Testis (tissue), 3 donors: ENCODE data around the gene SNX17. TPM values are rescaled to one million over a fixed set of nuclear protein-coding genes. Genes with fewer than 3 reads are reported as not detected.
A peak's percentile ranks its signal among the peaks of the same experiment; 100 is the strongest.

Experiments
- DNase-seq: peaks from one replicate; pipeline ENCODE4 v3.0.0-alpha.2; 2019
- H3K27ac ChIP-seq, 2 donors: fragments of 200-600 bp; sonication (generic); one replicate each; pipeline ENCODE4 v1.5.1; 2019
- H3K27me3 ChIP-seq: fragments of 200-600 bp; sonication (generic); one replicate; pipeline ENCODE4 v1.5.1; 2019
- H3K36me3 ChIP-seq: fragments of 200-600 bp; sonication (generic); one replicate; pipeline ENCODE4 v1.5.1; 2017; ENCODE audit warnings: low read depth; ENCODE audit errors: missing control alignments
- H3K4me1 ChIP-seq: fragments of 200-600 bp; sonication (generic); one replicate; pipeline ENCODE4 v1.5.1; 2019
- H3K4me3 ChIP-seq, 2 donors: fragments of 200-600 bp; sonication (generic); one replicate each; pipeline ENCODE4 v1.5.1; 2017 to 2019
- H3K9me3 ChIP-seq: fragments of 200-600 bp; sonication (generic); one replicate; pipeline ENCODE4 v1.5.1; 2017
- POLR2A ChIP-seq: fragments of 450-650 bp; IDR thresholded peaks from one replicate; pipeline ENCODE4 v1.6.1; 2017; ENCODE audit warnings: antibody characterized with exemption, mild to moderate bottlenecking, moderate library complexity
- WGBS, 2 donors: methylation state at CpG; one replicate each; pipeline ENCODE4 v1.1.5; 2018; 5-methylcytosine and 5-hydroxymethylcytosine counted together
- intact Hi-C: fragments of 100-400 bp; cut with DNase I; formaldehyde crosslinking; loops from one replicate; pipeline ENCODE4 v1.15.1; 2023; ENCODE audit warnings: low total_unique reads
- polyA plus RNA-seq: library from polyadenylated mRNA; stranded (reverse); fragments of 350-450 nt; fragmentation: Illumina TruSeq; extraction: RNeasy Lipid Tissue Mini Kit (QIAGEN cat#74804); gene quantifications from one replicate; pipeline ENCODE4 v1.2.3, GENCODE V29; 2014; ENCODE audit warnings: low read depth, low replicate concordance; ENCODE audit not compliant: insufficient read depth
- total RNA-seq, 2 donors: library from RNA; depleted of rRNA; stranded (reverse); fragments of >200 nt; gene quantifications; one replicate each; pipeline ENCODE4 v1.2.3, GENCODE V29; 2016
- TF ChIP-seq, protein P1 (sequence below), 3 experiments: fragments of 450-650 bp in 2 of 3; fragments of 200-600 bp in 1 of 3; sonication (generic) in 1 of 3; IDR thresholded peaks; one replicate each; pipeline ENCODE4 v1.5.1; 2016 to 2019; ENCODE audit warnings: antibody characterized with exemption in 3 of 3, mild to moderate bottlenecking in 2 of 3, moderate library complexity in 1 of 3

The SNX17 gene
- total and polyA plus RNA-seq, 3 donors from 2014 or later = 79.3 to 104 (median 96.5) TPM

DNA sequence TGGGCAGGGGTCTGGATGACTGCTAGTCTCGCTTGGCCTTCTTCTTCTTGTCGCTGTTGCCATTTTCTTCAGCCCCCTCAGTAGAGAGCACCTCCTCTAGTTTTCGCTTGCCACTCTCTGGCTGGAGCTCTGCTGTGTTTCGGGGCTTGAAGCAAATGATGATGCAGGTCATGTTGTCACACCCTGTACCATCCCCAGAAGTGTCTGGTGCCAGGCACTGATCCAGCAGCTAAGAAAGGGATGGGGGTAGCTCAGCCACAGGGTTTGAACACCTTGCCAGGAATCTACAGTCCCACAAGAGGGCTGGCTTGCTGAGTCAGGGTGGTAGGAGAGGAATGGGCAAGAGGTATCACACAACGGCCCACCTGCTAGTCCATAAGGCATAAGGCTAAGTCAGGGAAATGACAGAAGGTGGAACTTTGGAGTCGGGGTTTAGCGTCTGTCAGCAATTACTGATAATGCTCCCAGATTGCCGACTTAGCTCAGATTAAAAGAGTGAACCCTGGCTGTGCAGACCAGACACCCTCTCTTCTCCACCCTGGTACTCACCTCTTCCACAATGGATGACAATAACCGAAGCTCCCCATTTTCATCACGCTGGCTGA, 11.3 kb downstream of the SNX17 start:
- no peaks in the 10 kb centered on the region for H3K27me3 ChIP-seq
- no peaks in the 10 kb centered on the region for H3K36me3 ChIP-seq
- no peak for DNase-seq
- intact Hi-C loops = no loop called here
- TF ChIP-seq, protein P1, sequence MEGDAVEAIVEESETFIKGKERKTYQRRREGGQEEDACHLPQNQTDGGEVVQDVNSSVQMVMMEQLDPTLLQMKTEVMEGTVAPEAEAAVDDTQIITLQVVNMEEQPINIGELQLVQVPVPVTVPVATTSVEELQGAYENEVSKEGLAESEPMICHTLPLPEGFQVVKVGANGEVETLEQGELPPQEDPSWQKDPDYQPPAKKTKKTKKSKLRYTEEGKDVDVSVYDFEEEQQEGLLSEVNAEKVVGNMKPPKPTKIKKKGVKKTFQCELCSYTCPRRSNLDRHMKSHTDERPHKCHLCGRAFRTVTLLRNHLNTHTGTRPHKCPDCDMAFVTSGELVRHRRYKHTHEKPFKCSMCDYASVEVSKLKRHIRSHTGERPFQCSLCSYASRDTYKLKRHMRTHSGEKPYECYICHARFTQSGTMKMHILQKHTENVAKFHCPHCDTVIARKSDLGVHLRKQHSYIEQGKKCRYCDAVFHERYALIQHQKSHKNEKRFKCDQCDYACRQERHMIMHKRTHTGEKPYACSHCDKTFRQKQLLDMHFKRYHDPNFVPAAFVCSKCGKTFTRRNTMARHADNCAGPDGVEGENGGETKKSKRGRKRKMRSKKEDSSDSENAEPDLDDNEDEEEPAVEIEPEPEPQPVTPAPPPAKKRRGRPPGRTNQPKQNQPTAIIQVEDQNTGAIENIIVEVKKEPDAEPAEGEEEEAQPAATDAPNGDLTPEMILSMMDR (IDR thresholded peaks at IDR 0.05) = no peak
- no peak for TF ChIP-seq POLR2A
- H3K27ac ChIP-seq = peak overlapping the region; percentile 90 to 91
- H3K4me1 ChIP-seq = peaks cover 8% of the 10 kb centered on the region
- peak overlapping the region in 1 of 2 donors; percentile 81 for H3K4me3 ChIP-seq
- WGBS, 2 donors = 77 to 85% methylated on average over 10 of the region's 10 CpGs
- H3K9me3 ChIP-seq = no peaks in the 10 kb centered on the region

DNA sequence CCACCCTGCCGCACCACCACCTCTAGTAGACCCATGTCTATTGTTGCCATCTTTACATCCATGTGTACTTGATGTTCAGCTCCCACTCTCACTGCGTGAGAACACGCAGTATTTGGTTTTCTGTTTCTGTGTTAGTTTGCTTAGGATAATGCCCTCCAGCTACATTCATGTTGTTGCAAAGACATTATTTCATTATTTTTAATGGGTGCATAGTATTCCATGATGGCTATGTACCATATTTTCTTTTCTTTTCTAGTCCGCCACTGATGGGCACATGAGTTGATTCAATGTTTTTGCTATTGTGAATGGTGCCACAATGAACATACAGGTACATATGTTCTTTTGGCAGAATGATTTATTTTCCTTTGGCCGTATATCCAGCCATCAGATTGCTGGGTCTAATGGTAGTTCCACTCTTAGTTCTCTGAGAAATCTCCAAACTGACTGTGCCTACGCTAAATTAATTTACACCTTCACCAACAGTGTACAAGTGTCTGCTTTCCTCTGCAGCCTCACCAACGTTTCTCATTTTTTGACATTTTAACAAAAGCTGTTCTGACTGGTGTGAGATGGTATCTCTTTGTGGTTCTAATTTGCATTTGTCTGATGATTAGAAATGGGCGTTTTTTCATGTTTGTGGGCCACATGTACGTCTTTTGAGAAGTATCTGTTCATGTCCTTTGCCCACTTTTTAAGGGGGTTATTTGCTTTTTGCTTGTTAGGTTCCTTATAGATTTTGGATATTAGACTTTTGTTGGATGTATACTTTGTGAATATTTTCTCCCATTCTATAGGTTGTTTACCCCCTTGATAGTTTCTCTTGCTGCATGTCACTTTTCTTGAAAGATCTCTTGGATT, 20.6 kb downstream of the SNX17 start:
- intact Hi-C loops = no loop called here
- H3K9me3 ChIP-seq = no peaks in the 10 kb centered on the region
- H3K4me1 ChIP-seq = no peaks in the 10 kb centered on the region
- H3K27ac ChIP-seq = no peak overlapping the region
- WGBS, 2 donors = 91 to 94% methylated on average over 9 of the region's 9 CpGs
- H3K27me3 ChIP-seq = no peaks in the 10 kb centered on the region
- H3K4me3 ChIP-seq = no peak overlapping the region
- DNase-seq = no peak
- TF ChIP-seq, protein P1 (IDR thresholded peaks at IDR 0.05) = no peak
- TF ChIP-seq POLR2A = no peak
- no peaks in the 10 kb centered on the region for H3K36me3 ChIP-seq

DNA sequence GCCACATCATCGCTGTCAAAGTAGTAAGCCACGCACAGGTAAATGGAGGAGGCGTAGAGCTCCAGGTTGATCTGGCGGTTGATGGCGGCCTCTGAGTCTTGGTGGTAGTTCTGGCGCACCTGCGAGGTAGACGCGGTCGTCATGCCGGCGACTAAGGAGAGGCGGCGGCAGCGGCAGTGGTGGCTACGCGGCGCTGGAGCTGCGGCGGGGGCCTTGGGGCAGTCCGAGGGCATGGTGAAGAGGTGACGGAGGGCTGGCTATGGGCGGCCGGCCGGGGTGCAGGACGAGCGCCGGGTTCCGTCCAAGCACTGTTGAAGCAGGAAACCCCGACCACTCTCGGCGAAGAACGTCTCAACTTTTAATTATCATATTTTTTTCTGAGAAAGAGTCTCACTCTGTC, 22.8 kb downstream of the SNX17 start:
- 70 to 76% methylated on average over 33 of the region's 33 CpGs for WGBS, 2 donors
- DNase-seq = no peak
- Histone ChIP-seq H3K36me3 (no peaks in the 10 kb centered on the region), H3K4me1 (no peaks in the 10 kb centered on the region), H3K9me3 (no peaks in the 10 kb centered on the region), H3K4me3 (peak overlapping the region in 1 of 2 donors; percentile 5), H3K27ac (no peak overlapping the region), H3K27me3 (no peaks in the 10 kb centered on the region)
- intact Hi-C loops = no loop called here
- TF ChIP-seq, protein P1 (IDR thresholded peaks at IDR 0.05) = no peak
- no peak for TF ChIP-seq POLR2A

DNA sequence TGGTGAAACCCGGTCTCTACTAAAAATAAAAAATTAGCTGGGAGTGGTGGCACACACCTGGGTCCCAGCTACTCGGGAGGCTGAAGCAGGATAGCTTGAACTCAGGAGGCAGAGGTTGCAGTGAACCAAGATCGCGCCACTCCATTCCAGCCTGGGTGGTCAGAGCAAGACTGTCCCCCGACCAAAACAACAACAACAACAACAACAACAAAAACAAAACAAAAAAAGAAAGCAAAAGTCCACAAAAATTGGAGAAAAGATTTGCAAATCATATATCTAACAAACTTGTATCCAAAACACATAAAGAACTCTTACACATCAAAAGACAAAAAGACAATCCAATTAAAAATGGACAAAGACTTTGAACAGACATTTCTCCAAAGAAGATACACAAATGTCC, 28.5 kb downstream of the SNX17 start:
- Histone ChIP-seq H3K36me3 (no peaks in the 10 kb centered on the region), H3K4me3 (no peak overlapping the region), H3K27me3 (no peaks in the 10 kb centered on the region), H3K4me1 (no peaks in the 10 kb centered on the region), H3K27ac (no peak overlapping the region), H3K9me3 (no peaks in the 10 kb centered on the region)
- TF ChIP-seq POLR2A = no peak
- TF ChIP-seq, protein P1 (IDR thresholded peaks at IDR 0.05) = no peak
- 92 to 95% methylated on average over 5 of the region's 5 CpGs for WGBS, 2 donors
- no peak for DNase-seq
- intact Hi-C loops = no loop called here
